Karpas-422 (cell line): Measurements from ENCODE around the gene CSTF1. TPM values are rescaled to one million over a fixed set of nuclear protein-coding genes. Genes with fewer than 3 reads are reported as not detected.
"Not testable (repeated sequence)": the region's sequence is repeated elsewhere in the genome, so short reads cannot be mapped to it uniquely, and the experiment has no call there.

Experiments used
- DNase-seq: peaks from one replicate; pipeline ENCODE4 v3.0.0-alpha.2; 2015
- H2AFZ ChIP-seq: fragments of 200-600 bp; sonication (generic); 2 replicates; pipeline ENCODE4 v1.6.1; 2014; ENCODE audit warnings: antibody characterized with exemption, low read length, mixed read lengths
- H3K27ac ChIP-seq: fragments of 200-600 bp; sonication (generic); 2 replicates; pipeline ENCODE4 v1.5.1; 2014; ENCODE audit warnings: mild to moderate bottlenecking, low read length, moderate library complexity
- H3K27me3 ChIP-seq: fragments of 200-600 bp; sonication (generic); 2 replicates; pipeline ENCODE4 v1.6.1; 2014; ENCODE audit warnings: low read length, mixed read lengths
- H3K36me3 ChIP-seq: fragments of 200-600 bp; sonication (generic); 2 replicates; pipeline ENCODE4 v1.6.1; 2014; ENCODE audit warnings: low read length, mixed read lengths; ENCODE audit not compliant: insufficient read depth
- H3K4me1 ChIP-seq: fragments of 200-600 bp; sonication (generic); 2 replicates; pipeline ENCODE4 v1.6.1; 2014; ENCODE audit warnings: mild to moderate bottlenecking, low read length, mixed read lengths
- H3K4me2 ChIP-seq: fragments of 200-600 bp; sonication (generic); 2 replicates; pipeline ENCODE4 v1.6.1; 2014; ENCODE audit warnings: low read length, low read depth, mild to moderate bottlenecking; ENCODE audit not compliant: poor library complexity, severe bottlenecking
- H3K4me3 ChIP-seq: fragments of 200-600 bp; sonication (generic); 2 replicates; pipeline ENCODE4 v1.5.1; 2014; ENCODE audit warnings: mild to moderate bottlenecking, antibody characterized with exemption, low read length, mixed read lengths
- H3K79me2 ChIP-seq: fragments of 200-600 bp; sonication (generic); 2 replicates; pipeline ENCODE4 v1.6.1; 2014; ENCODE audit warnings: mild to moderate bottlenecking, low read length, mixed read lengths
- H3K9ac ChIP-seq: fragments of 200-600 bp; sonication (generic); 2 replicates; pipeline ENCODE4 v1.6.0; 2014; ENCODE audit warnings: low read length
- H3K9me2 ChIP-seq: fragments of 200-600 bp; sonication (generic), shearing (Covaris generic); replicated peaks from 2 replicates; pipeline ENCODE4 v1.6.0; 2014; ENCODE audit warnings: mild to moderate bottlenecking, low read length, moderate library complexity; ENCODE audit not compliant: insufficient read depth
- H3K9me3 ChIP-seq: fragments of 300-700, 200-600 bp; sonication (generic); 2 replicates; pipeline ENCODE4 v1.6.1; 2014; ENCODE audit warnings: low read length, mixed read lengths
- H4K20me1 ChIP-seq: fragments of 200-600 bp; sonication (generic); 2 replicates; pipeline ENCODE4 v1.6.1; 2014; ENCODE audit warnings: mild to moderate bottlenecking, antibody characterized with exemption, low read length, low read depth; ENCODE audit not compliant: insufficient read depth
- total RNA-seq: library from RNA; depleted of rRNA; stranded (reverse); fragments of >200 nt; shearing (Covaris generic); gene quantifications from 2 replicates; pipeline ENCODE4 v1.2.3, GENCODE V29; 2014; ENCODE audit warnings: low replicate concordance

Gene CSTF1
- total RNA-seq, 1 experiment from 2014 or later: 75.2 TPM

DNA sequence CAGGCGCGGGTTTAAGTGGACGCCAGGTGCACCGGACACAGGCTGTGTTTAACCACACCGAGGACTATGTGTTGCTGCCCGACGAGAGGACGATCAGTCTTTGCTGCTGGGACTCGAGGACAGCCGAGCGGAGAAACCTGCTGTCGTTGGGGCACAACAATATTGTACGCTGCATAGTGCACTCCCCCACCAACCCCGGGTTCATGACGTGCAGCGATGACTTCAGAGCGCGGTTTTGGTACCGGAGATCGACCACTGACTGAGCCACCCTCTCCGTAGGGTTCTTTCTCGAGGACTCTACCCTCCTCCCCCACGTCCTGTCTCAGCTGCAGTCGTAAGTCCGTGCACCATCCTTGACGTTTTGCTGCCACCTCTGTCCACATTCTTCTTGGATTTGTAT is 11.0 kb downstream of the CSTF1 start:
- no peak for DNase-seq
- H2AFZ ChIP-seq: no peak overlapping the region
- H3K27ac ChIP-seq: no peak overlapping the region

DNA sequence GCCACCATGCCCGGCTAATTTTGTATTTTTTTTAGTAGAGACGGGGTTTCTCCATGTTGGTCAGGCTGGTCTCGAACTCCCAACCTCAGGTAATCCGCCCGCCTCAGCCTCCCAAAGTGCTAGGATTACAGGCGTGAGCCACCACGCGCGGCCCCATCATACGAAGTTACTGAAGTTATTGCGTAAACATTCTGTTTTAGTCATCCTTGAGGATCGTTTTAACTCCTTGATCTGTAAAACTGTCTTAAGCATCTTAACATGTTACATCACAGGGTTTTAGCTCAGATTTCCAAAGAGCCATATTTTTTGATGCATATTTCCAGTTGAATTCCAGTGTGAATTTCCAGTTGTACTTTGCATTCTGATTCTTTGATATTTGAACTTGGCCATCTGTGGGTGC is 12.9 kb downstream of the CSTF1 start:
- H3K9me3 ChIP-seq, H3K27ac ChIP-seq, H2AFZ ChIP-seq, H3K4me3 ChIP-seq, H3K9ac ChIP-seq, DNase-seq, H4K20me1 ChIP-seq, H3K27me3 ChIP-seq, H3K4me1 ChIP-seq, H3K4me2 ChIP-seq, H3K9me2 ChIP-seq: not testable (repeated sequence)
- Histone ChIP-seq H3K36me3 (peaks cover 47% of the 10 kb centered on the region; the same call in 1 of the 2 replicates), H3K79me2 (peaks cover 17% of the 10 kb centered on the region)

More for the DNA sequence above, 11.0 kb downstream of the CSTF1 start:
- Histone ChIP-seq H4K20me1 (0 out of 2 replicates have a peak, but pooled peaks cover 4% of the 10 kb centered on the region), H3K4me2 (no peak overlapping the region), H3K9ac (no peak overlapping the region), H3K4me3 (no peak overlapping the region), H3K4me1 (no peaks in the 10 kb centered on the region), H3K9me3 (no peaks in the 10 kb centered on the region), H3K27me3 (no peaks in the 10 kb centered on the region), H3K36me3 (peaks cover 51% of the 10 kb centered on the region; the same call in 1 of the 2 replicates), H3K79me2 (peaks cover 33% of the 10 kb centered on the region), H3K9me2 (no peaks in the 10 kb centered on the region)

DNA sequence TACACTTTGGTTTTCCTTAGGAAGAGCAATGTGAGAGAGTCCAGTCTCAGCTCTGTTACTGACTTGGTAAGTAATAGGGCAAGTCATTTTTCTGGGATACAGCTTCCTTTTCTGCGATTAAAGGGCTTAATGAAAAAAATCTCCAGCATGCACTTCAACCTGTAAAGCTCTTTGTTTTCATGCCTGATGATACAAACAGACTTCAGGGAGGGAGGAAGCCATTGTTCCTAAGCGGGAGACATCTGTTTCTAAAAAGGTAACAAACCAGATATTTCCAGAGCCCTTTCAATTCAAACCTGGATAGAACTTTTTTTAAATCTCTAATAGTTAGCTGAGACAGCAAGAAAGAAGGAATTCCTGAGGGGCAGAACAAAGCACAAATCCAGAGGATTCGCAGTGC is 14.5 kb downstream of the CSTF1 start:
- no peak overlapping the region for H3K4me3 ChIP-seq
- H3K9me2 ChIP-seq: no peaks in the 10 kb centered on the region
- DNase-seq: no peak
- no peaks in the 10 kb centered on the region for H4K20me1 ChIP-seq
- H3K27me3 ChIP-seq: no peaks in the 10 kb centered on the region
- no peak overlapping the region for H2AFZ ChIP-seq
- no peaks in the 10 kb centered on the region for H3K4me1 ChIP-seq
- H3K79me2 ChIP-seq: 0 out of 2 replicates have a peak, but pooled peaks cover 4% of the 10 kb centered on the region
- no peak overlapping the region for H3K9ac ChIP-seq
- no peaks in the 10 kb centered on the region for H3K9me3 ChIP-seq
- no peak overlapping the region for H3K27ac ChIP-seq
- peaks cover 34% of the 10 kb centered on the region; the same call in 1 of the 2 replicates for H3K36me3 ChIP-seq
- H3K4me2 ChIP-seq: no peak overlapping the region

DNA sequence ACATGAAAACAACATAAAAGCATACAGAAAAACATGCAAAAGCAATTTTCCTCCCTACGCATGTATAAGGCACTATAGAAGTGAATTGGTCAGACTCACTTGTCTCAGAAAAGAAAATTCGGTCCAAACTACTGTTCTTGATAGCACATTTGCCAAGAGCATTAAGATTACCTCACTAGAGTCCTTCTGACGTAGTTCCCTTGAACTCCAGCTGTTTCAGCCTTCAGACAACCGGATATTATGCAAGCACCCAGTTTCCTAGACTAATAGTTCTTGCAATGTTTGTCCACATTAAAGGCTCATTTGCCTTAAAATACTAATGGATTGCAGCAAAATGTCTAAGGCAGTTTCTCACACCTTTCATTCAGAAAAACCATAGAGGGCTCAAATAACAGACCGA is 17.1 kb downstream of the CSTF1 start:
- Histone ChIP-seq H3K36me3 (peaks cover 16% of the 10 kb centered on the region; the same call in 1 of the 2 replicates), H3K4me2 (no peak overlapping the region)

DNA sequence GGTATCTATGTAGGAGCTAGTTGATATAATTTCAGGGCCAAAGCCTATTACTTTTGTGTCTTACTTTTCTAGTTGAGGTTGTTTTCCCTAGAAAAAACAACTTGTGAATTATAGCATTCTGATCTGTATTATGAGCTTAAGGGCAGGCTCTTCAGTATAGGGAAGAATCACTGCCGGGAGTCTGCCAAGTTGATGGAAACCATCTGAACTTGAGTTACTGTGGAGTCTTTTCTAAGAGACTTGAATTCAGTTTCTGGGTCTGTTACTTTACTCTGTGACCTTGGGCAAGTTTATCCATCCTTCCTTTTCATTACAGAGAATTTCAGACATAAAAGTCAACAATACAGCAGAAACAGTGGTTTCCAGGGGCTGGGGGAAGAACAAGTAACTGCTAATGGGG is 17.5 kb downstream of the CSTF1 start:
- H3K79me2 ChIP-seq: no peaks in the 10 kb centered on the region

More for the DNA sequence above, 17.1 kb downstream of the CSTF1 start:
- Histone ChIP-seq H4K20me1 (no peaks in the 10 kb centered on the region), H3K27me3 (no peaks in the 10 kb centered on the region), H2AFZ (no peak overlapping the region), H3K79me2 (no peaks in the 10 kb centered on the region), H3K4me1 (no peaks in the 10 kb centered on the region), H3K9me3 (no peaks in the 10 kb centered on the region), H3K4me3 (no peak overlapping the region), H3K9me2 (no peaks in the 10 kb centered on the region), H3K9ac (no peak overlapping the region), H3K27ac (no peak overlapping the region)
- no peak for DNase-seq

DNA sequence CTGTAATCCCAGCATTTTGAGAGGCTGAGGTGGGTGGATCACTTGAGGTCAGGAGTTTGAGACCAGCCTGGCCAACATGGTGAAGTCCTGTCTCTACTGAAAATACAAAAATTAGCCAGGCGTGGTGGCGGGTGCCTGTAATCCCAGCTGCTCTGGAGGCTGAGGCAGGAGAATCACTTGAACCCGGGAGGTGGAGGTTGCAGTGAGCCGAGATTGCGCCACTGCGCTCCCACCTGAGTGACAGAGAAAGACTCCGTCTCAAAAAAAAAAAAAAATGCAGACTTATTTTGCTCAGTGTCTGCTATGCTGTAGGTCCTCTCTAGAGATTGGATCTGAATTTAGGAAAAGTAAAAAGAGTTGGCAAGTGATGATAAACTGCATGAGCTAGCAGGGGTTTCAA is 18.8 kb downstream of the CSTF1 start:
- H4K20me1 ChIP-seq, H3K4me2 ChIP-seq, H3K36me3 ChIP-seq, H3K9ac ChIP-seq, H2AFZ ChIP-seq, H3K27me3 ChIP-seq, H3K4me3 ChIP-seq, H3K4me1 ChIP-seq, H3K9me2 ChIP-seq, H3K9me3 ChIP-seq, H3K79me2 ChIP-seq, H3K27ac ChIP-seq, DNase-seq: not testable (repeated sequence)

More for the DNA sequence above, 17.5 kb downstream of the CSTF1 start:
- Histone ChIP-seq H3K36me3 (peaks cover 16% of the 10 kb centered on the region; the same call in 1 of the 2 replicates), H3K9ac (no peak overlapping the region), H3K4me3 (no peak overlapping the region), H3K4me2 (no peak overlapping the region), H3K27me3 (no peaks in the 10 kb centered on the region), H3K9me3 (no peaks in the 10 kb centered on the region), H3K9me2 (no peaks in the 10 kb centered on the region), H4K20me1 (no peaks in the 10 kb centered on the region), H2AFZ (no peak overlapping the region), H3K4me1 (no peaks in the 10 kb centered on the region), H3K27ac (no peak overlapping the region)
- no peak for DNase-seq

DNA sequence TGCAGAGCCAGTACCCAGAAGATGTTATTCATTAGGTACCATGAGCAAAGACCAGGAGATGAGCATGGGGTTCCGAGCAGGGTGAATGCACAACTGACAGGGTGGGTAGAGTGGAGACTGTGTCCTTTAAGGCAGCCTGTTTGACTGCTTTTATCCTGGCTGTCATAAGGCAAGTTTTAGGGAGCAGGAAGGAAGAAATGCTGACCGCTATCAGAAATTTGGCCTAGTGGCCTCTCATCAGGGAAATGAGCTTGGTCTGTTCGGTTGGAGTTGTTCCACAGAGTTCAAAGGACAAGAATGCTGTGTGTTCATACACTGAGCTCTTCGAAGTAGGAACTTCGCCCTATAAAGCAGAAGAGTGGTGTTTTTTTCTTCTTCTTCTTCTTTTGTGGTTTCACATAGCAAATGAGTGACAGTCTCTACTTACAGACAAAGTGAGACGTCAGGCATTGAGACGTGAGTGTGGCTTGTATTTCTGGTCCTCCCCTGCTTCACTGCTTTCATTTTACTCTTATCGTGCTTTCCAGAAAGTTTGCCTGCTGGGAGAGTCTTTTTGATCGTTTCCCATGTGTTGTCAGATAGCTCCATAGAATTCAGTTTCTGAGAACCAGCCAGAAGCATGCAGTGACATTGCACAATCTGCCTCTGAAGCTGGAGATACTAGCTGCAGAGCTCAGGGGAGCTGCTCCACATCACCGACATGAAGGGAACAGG is 19.5 kb downstream of the CSTF1 start, which contains the start of gene CASS4:
TSS of gene CASS4 (plus strand) at position 502 of the 714 bp plus-strand sequence. CDS start at position 701, 199 bp downstream.
- no peaks in the 10 kb centered on the region for H3K9me2 ChIP-seq
- H3K4me2 ChIP-seq: no peak within 1 kb of the TSS
- no peaks in the 10 kb centered on the region for H3K27me3 ChIP-seq
- H2AFZ ChIP-seq: no peak within 1 kb of the TSS
- DNase-seq: no peak
- no peaks in the 10 kb centered on the region for H3K9me3 ChIP-seq
- no peak within 1 kb of the TSS for H3K27ac ChIP-seq
- H3K36me3 ChIP-seq: 0 out of 2 replicates have a peak, but pooled peaks cover 2% of the 10 kb centered on the region
- H3K79me2 ChIP-seq: no peaks in the 10 kb centered on the region
- H3K4me1 ChIP-seq: no peaks in the 10 kb centered on the region
- H3K4me3 ChIP-seq: no peak within 1 kb of the TSS
- no peak within 1 kb of the TSS for H3K9ac ChIP-seq
- H4K20me1 ChIP-seq: no peaks in the 10 kb centered on the region

DNA sequence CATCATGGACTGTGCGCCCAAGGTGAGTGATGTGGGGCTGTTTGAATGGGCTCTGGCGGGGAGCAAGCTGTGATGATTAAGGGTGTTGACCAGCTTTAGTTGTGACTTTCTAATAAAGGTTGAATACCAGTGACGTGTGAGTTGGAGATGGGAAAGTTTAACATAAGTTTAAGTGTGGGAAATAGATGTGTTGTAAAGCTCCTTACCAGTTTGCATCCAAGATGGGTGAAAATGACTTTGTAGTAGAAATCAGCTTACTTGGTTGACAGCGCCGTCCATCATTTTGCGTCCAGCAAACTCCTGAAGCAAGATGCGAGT is 20.0 kb downstream of the CSTF1 start:
- Histone ChIP-seq H3K9me2 (no peaks in the 10 kb centered on the region), H3K4me1 (no peaks in the 10 kb centered on the region), H3K27me3 (no peaks in the 10 kb centered on the region), H3K36me3 (no peaks in the 10 kb centered on the region), H3K9ac (no peak overlapping the region), H3K4me2 (no peak overlapping the region), H4K20me1 (no peaks in the 10 kb centered on the region), H3K27ac (no peak overlapping the region), H3K9me3 (no peaks in the 10 kb centered on the region), H2AFZ (no peak overlapping the region), H3K79me2 (no peaks in the 10 kb centered on the region), H3K4me3 (no peak overlapping the region)
- DNase-seq: no peak
